PFSK-1 (cell line): ENCODE data around the gene AIP.

ENCODE experiments used
- FOXP2 ChIP-seq: optimal IDR thresholded peaks from 2 replicates; pipeline ENCODE3; 2011; ENCODE audit warnings: borderline replicate concordance, control low read depth, inconsistent platforms; ENCODE audit not compliant: insufficient read depth; ENCODE audit errors: extremely low read length, extremely low read depth
- POLR2AphosphoS5 ChIP-seq: IDR thresholded peaks from 2 replicates; pipeline ENCODE4 v1.6.1; 2012; ENCODE audit warnings: low read depth, mild to moderate bottlenecking, control low read depth, low read length, moderate library complexity
- REST ChIP-seq, 2 experiments: IDR thresholded peaks; 2 replicates each; pipeline versions ENCODE4 v1.6.1 to v1.8.0; 2011 to 2012; ENCODE audit warnings: low read depth in 2 of 2, low read length in 2 of 2, control low read depth in 1 of 2, inconsistent platforms in 1 of 2, mild to moderate bottlenecking in 1 of 2, moderate library complexity in 1 of 2; ENCODE audit not compliant: insufficient read depth in 1 of 2
- SIN3A ChIP-seq: IDR thresholded peaks from 2 replicates; pipeline ENCODE4 v1.6.1; 2012; ENCODE audit warnings: mild to moderate bottlenecking, low read length, moderate library complexity, borderline replicate concordance; ENCODE audit not compliant: insufficient read depth
- TAF1 ChIP-seq: IDR thresholded peaks from 2 replicates; pipeline ENCODE4 v1.6.1; 2012; ENCODE audit warnings: low read length, control low read depth, borderline replicate concordance; ENCODE audit not compliant: insufficient read depth

- no peak for TF ChIP-seq POLR2AphosphoS5
- TF ChIP-seq TAF1, result no peak
- no peak for TF ChIP-seq REST (IDR thresholded peaks at IDR 0.05; ENCODE audit: insufficient read depth in 1 of 2, low read depth in 2 of 2, low read length in 2 of 2)
- no peak for TF ChIP-seq FOXP2
- no peak for TF ChIP-seq SIN3A
These were observed 17.6 kb downstream of the AIP start for GRCh38 chr11:67500484-67500821.
